GM18907 (cell line): ENCODE data around the gene RPS27A.
A peak's percentile ranks its signal among the peaks of the same experiment; 100 is the strongest.
"Not testable (repeated sequence)": the region's sequence is repeated elsewhere in the genome, so short reads cannot be mapped to it uniquely, and the experiment has no call there.

Source experiments
- ATAC-seq: cut with Tn5 transposase; IDR thresholded peaks from one replicate; pipeline ENCODE4 v1.9.1; 2021; ENCODE audit warnings: mild to moderate bottlenecking, moderate library complexity; ENCODE audit not compliant: unreplicated experiment

RPS27A gene

GRCh38 chr2:55236992-55237543, 4.6 kb downstream of the RPS27A start:
- no peak for ATAC-seq

GRCh38 chr2:55239656-55240222, 7.3 kb downstream of the RPS27A start:
- ATAC-seq, result no peak

DNA sequence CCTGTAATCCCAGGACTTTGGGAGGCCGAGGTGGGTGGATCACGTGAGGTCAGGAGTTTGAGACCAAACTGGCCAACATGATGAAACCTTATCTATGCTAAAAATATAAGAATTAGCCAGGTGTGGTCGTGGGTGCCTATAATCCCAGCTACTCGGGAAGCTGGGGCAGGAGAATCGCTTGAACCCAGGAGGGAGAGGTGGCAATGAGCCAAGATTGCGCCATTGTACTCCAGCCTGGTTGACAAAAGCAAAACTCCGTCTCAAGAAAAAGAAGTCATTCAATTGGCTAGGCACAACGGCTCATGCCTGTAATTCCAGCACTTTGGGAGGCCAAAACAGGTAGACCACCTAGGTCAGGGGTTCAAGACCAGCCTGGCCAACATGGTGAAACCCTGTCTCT, 9.1 kb downstream of the RPS27A start:
- ATAC-seq, result not testable (repeated sequence)

DNA sequence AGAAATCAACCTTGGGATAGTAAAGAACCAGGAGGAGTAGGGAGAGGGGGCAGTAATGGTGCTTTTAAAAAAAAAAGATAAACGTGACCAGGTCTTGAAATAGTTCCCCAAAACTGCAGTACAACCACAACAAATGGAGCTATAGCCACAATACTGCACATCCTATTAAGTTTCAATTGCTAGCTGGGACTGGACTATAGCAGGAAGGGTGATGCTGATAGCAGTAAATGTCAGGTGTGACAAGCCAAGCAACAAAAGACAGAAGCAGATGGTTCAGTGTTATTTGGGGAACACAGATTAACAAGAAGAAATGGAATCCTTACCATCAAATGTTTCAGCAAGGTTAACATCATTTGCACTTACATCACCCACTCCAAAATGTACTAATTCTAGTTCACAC, 10.1 kb downstream of the RPS27A start:
- no peak for ATAC-seq

- no peak for ATAC-seq
Measured at GRCh38 chr2:55245411-55245810, 12.9 kb downstream of the RPS27A start.

DNA sequence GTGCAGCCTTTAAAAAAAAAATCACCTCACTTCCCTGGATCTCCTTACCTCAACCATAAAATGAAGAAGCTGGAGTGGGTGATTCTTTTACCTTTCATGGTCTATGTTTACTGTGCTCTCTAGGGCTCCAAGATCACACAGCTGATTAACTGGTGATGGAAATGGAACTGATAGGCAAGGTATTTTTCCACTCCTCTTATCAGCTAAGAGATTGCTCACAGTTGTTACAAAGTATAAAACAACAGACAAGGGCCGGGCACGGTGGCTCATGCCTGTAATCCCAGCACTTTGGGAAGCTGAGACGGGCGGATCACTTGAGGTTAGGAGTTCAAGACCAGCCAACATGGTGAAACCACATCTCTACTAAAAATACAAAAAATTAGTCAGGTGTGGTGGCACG, 14.5 kb downstream of the RPS27A start:
- no peak for ATAC-seq

DNA sequence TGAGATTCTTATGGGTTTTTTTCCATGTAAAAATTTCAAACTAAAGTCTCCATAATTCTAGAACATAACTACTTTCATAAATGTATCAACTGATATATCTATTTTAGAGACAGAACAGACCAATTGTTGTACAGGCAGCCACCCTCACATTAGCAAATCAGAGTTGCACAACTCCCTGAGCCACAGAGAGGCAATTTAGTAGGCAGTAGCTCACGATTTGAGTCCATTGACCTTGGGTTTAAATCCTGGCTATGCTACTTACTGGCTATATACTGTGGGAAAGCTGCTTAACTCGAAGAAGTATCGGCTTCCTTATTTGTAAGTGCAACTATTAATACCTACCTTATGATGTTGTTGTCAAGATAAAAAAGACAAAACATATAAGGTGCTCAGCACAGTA, 20.3 kb downstream of the RPS27A start:
- no peak for ATAC-seq

GRCh38 chr2:55259586-55259985, 27.1 kb downstream of the RPS27A start:
- not testable (repeated sequence) for ATAC-seq

- ATAC-seq, result no peak
Measured at GRCh38 chr2:55268288-55268906, 35.9 kb downstream of the RPS27A start.

DNA sequence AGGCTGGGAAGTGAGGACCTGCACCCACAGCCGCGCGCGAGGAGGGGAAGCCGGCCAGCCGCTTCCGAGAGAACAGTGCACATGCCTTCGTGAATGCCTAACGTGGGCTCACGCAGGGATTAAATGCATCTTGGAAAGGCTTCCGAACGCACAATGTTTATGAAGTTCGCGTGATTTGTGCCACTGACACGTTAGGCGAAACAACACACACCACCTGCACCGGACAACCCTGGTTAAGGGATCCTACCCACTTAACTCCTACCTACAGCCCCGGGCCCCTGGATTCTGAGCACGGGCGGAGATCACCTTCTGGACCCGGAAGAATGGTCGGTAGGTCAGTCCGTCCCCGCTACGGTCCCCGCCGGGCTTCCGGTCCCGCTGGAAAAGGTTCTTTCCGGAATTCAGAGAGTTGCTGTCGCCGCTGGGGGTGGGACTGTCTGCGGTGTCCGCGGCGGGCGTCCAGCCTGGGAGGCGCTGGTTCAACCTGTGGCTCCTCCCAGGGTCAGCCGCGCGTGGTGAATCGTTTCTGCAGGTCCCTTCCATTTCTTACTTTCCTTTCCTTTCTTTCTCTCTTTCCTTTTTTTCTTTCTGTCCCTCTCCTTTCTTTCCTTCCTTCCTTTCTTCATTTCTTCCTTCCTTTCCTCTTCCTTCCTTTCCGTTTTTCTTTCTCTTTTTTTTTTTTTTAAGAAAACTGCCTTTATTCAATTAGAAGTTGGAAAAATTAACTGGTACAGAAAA, 36.6 kb downstream of the RPS27A start, which contains the start of gene MTIF2:
Gene MTIF2 (minus strand): TSS at position 325 of the 738 bp plus-strand sequence. CDS start 5,373 bp downstream, outside the sequence.
- peak; percentile 98 for ATAC-seq

- ATAC-seq, result no peak
Measured at GRCh38 chr2:55269645-55269990, 37.1 kb downstream of the RPS27A start.

DNA sequence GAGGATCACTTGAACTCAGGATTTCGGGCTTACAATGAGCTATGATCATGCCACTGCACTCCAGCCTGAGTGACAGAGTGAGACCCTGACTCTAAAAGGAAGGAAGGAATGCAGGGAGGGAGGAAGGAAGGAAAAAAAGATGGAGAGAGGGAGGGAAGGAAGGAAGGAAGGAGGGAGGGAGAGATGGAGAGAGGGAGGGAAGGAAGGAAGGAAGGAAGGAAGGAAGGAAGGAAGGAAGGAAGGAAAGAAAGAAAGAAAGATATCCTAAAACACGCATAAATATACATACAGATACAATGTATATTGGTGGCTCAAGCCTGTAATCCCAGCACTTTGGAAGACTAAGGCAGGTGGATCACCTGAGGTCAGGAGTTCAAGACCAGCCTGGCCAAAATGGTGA, 41.9 kb downstream of the RPS27A start:
- ATAC-seq, result not testable (repeated sequence)

DNA sequence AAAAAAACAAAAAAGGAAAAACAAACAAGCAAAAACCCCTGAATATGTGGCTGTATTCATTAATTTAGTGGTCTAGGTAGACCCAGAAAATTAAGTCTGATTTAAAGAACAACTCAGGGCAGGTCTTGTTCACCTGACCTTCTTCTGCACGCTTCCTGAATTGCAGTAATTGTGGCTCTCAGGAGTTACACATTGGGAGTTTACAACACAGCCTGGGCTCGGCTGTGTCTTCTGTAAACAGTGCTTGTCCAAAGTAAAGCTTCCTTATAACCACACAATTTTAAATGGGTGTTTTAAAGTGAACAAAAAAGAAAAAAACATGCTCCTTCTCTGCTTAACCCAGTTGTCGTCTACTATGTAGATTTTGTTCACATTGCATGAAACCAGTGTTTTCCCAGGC, 44.8 kb downstream of the RPS27A start:
- no peak for ATAC-seq

DNA sequence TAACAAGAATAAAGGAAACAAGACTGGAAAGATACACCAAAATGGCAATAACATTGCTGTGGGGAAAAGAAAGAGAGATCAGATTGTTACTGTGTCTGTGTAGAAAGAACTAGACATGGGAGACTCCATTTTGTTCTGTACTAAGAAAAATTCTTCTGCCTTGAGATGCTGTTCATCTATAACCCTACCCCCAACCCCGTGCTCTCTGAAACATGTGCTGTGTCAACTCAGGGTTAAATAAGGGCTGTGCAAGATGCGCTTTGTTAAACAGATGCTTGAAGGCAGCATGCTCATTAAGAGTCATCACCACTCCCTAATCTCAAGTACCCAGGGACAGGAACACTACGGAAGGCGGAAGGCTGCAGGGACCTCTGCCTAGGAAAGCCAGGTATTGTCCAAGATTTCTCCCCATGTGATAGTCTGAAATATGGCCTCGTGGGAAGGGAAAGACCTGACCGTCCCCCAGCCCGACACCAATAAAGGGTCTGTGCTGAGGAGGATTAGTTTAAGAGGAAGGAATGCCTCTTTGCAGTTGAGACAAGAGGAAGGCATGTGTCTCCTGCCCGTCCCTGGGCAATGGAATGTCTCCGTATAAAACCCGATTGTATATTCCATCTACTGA, 46.8 kb downstream of the RPS27A start:
- ATAC-seq, result not testable (repeated sequence)

- not testable (repeated sequence) for ATAC-seq
Measured at GRCh38 chr2:55279859-55280424, 47.5 kb downstream of the RPS27A start.

GRCh38 chr2:55280851-55281546, 48.5 kb downstream of the RPS27A start:
- not testable (repeated sequence) for ATAC-seq

DNA sequence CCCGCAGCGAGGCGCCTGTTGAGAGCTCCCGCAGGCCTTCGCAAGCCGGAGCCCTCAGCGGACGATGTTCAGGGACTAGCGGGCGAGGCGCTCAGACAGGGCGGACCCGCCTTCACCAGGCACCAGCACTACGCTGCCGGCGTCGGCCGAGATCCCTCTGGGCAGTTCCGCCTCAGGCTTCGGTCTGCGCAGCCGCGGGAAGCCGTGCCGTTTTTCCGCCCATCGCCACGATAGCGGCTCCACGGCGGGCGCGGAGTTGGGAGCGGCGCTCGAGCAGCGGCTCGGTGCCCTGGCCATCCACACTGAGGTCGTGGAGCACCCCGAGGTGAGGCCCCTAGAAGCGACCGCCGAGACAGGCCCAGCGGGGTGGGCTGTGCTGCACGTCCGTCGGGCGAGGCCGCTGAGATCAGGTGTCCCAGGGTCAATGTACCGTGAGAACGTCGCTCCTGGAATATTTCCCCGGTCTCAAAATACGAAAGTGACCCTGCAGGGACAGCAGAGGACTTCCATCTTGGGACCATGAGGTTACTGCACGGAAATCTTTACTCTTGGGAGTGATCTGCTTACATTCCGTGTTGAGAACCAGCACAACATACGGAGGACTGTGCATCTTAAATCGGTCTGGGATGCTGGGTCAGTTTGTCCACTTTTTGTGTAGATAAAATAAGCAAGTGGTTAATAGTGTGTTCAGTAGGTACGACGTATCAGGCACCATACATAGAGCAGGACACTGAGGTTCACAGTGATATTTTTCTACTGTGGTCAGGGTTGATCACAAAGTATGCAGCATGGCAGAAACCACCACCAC, 49.8 kb downstream of the RPS27A start:
- ATAC-seq, result peak; percentile 99

DNA sequence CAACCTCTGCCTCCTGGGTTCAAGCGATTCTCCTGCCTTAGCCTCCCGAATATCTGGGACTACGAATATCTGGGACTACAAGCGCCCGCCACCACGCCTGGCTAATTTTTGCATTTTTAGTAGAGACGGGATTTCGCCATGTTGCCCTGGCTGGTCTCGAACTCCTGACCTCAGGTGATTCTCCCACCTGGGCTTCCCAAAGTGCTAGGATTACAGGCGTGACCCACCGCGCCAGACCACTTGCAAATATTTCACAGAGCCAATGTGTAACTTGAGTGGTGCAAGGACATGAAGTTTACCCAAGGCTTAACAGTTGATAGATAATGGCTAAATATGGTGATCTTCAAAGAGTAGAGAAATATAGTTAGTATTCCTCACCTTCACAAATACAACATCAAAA, 50.6 kb downstream of the RPS27A start:
- no peak for ATAC-seq
